HepG2 (cell line): Measurements from ENCODE around the gene GOLGA8B. TPM values are rescaled to one million over a fixed set of nuclear protein-coding genes. Genes with fewer than 3 reads are reported as not detected.
"Not testable (repeated sequence)": the region's sequence is repeated elsewhere in the genome, so short reads cannot be mapped to it uniquely, and the experiment has no call there.

Experiments
- ATAC-seq: fragments of 200-7000 bp; cut with Tn5 transposase; 3 replicates; pipeline ENCODE4 v1.9.1; 2020; ENCODE audit warnings: mild to moderate bottlenecking, moderate library complexity
- BruUV-seq: library from RNA; stranded (reverse); fragments of 400-500 nt; replicated peaks from 2 replicates; lab custom pipeline; 2021; lab: Mats Ljungman, UMichigan
- CTCF ChIA-PET: fragments of 300-600 bp; formaldehyde crosslinking; extraction: SDS; loops from one replicate; lab custom pipeline; 2021; ENCODE audit warnings: low total read pairs, inconsistent platforms, low intra/inter-chr PET ratio; lab: Yijun Ruan, JAX
- POLR2A ChIA-PET: fragments of 350-600 bp; sonication (Branson Sonifier 250); formaldehyde crosslinking; loops from one replicate; lab custom pipeline; 2020; ENCODE audit warnings: antibody characterized with exemption, inconsistent platforms; lab: Yijun Ruan, JAX
- DNase-seq: peaks from one replicate; pipeline ENCODE4 v3.0.0-alpha.2; 2015; ENCODE audit warnings: low spot score
- FAIRE-seq: peaks from 3 replicates; lab custom pipeline; 2011; peaks lifted over from hg19 to GRCh38; lab: Jason Lieb, UNC
- H2AFZ ChIP-seq: one replicate; pipeline ENCODE4 v1.6.1; 2011; ENCODE audit warnings: low read length, inconsistent platforms
- H3K27ac ChIP-seq: fragments of 300-600 bp; 3 replicates; pipeline ENCODE4 v1.8.0; 2011; ENCODE audit warnings: mixed run types, mild to moderate bottlenecking, mixed read lengths, low read length, inconsistent platforms; ENCODE audit not compliant: insufficient read depth; ENCODE audit errors: extremely low read length
- H3K27me3 ChIP-seq, 2 experiments: fragments of 200-600 bp in 1 of 2; 2 replicates in 1 of 2; 3 replicates in 1 of 2; pipeline versions ENCODE4 v1.6.0 to v1.8.0; 2011; ENCODE audit warnings: low read length in 2 of 2, mild to moderate bottlenecking in 2 of 2, moderate library complexity in 2 of 2, inconsistent platforms in 1 of 2; ENCODE audit not compliant: insufficient read depth in 2 of 2, control insufficient read depth in 1 of 2
- H3K36me3 ChIP-seq, 2 experiments: fragments of 200-600 bp in 1 of 2; replicated peaks in 1 of 2; 2 replicates in 1 of 2; 3 replicates in 1 of 2; pipeline versions ENCODE4 v1.5.1 to v1.8.0; 2011; ENCODE audit warnings: low read length in 2 of 2, inconsistent platforms in 1 of 2; ENCODE audit not compliant: insufficient read depth in 2 of 2, control insufficient read depth in 1 of 2
- H3K4me1 ChIP-seq: 2 replicates; pipeline ENCODE4 v1.5.1; 2012; ENCODE audit warnings: low read length, inconsistent platforms; ENCODE audit not compliant: insufficient read depth
- H3K4me2 ChIP-seq: 2 replicates; pipeline ENCODE4 v1.6.0; 2011; ENCODE audit warnings: low read depth, low read length, inconsistent platforms
- H3K4me3 ChIP-seq, 3 experiments: fragments of 200-600 bp in 1 of 3; sonication (generic), shearing (Covaris generic) in 1 of 3; replicated peaks in 1 of 3; 2 replicates each; pipeline ENCODE4 v1.5.1; 2011 to 2016; ENCODE audit warnings: low read length in 3 of 3, inconsistent platforms in 2 of 3, low read depth in 2 of 3, mild to moderate bottlenecking in 2 of 3, control low read depth in 1 of 3, mixed read lengths in 1 of 3; ENCODE audit not compliant: insufficient read depth in 1 of 3
- H3K79me2 ChIP-seq: one replicate; pipeline ENCODE4 v1.6.1; 2011; ENCODE audit warnings: low read length, inconsistent platforms; ENCODE audit not compliant: insufficient read depth
- H3K9ac ChIP-seq: 2 replicates; pipeline ENCODE4 v1.6.0; 2011; ENCODE audit warnings: mild to moderate bottlenecking, low read depth, low read length, inconsistent platforms; ENCODE audit not compliant: insufficient read depth
- H3K9me3 ChIP-seq: 2 replicates; pipeline ENCODE4 v1.5.1; 2012; ENCODE audit warnings: mild to moderate bottlenecking, low read length
- H4K20me1 ChIP-seq: 2 replicates; pipeline ENCODE4 v1.6.0; 2011; ENCODE audit warnings: inconsistent platforms, mild to moderate bottlenecking, low read length, moderate library complexity; ENCODE audit not compliant: insufficient read depth
- WGBS: methylation state at CpG from one replicate; pipeline ENCODE4 v1.1.6; 2017; ENCODE audit warnings: low lambda C conversion rate; 5-methylcytosine and 5-hydroxymethylcytosine counted together
- in situ Hi-C: cut with HindIII; loops from 2 replicates; pipeline ENCODE4 v1.10.0; 2017; ENCODE audit warnings: low pct_unique_long_range_greater_than_20kb; ENCODE audit not compliant: extremely low pct_ligation_motif_present
- intact Hi-C: fragments of 100-400 bp; cut with micrococcal nuclease; formaldehyde crosslinking; loops from one replicate; pipeline ENCODE4 v1.10.0; 2022; ENCODE audit not compliant: unreplicated experiment
- polyA plus RNA-seq, 8 experiments: library from polyadenylated mRNA; depleted of rRNA in 3 of 8; stranded (reverse) in 7 of 8; unstranded in 1 of 8; fragments of >200 nt; fragmentation: Illumina TruSeq in 4 of 8; extraction: Trizol in 4 of 8; gene quantifications; 2 replicates each; pipeline versions ENCODE4 v1.2.1 to v1.2.3, GENCODE V29; 2011 to 2016; ENCODE audit warnings: low read depth in 4 of 8, missing spikeins in 1 of 8, mixed read lengths in 1 of 8; ENCODE audit not compliant: insufficient read depth in 1 of 8
- total RNA-seq, 5 experiments: library from RNA; depleted of rRNA; stranded (reverse); fragments of >200 nt; fragmentation: Illumina TruSeq; extraction: Trizol; gene quantifications; 2 replicates each; pipeline ENCODE4 v1.2.3, GENCODE V29; 2016; ENCODE audit warnings: low read depth in 1 of 5

GOLGA8B gene
- total and polyA plus RNA-seq, 2 of the 13 experiments (the other 11 are each of a cell fraction or from before 2014, with no cell fraction given): 38.8 to 89.0 TPM

- BruUV-seq, H3K27ac ChIP-seq, H3K36me3 ChIP-seq, ATAC-seq, H3K4me3 ChIP-seq, H3K27me3 ChIP-seq, H4K20me1 ChIP-seq, H3K4me2 ChIP-seq, FAIRE-seq, DNase-seq, in situ Hi-C loops, H3K9ac ChIP-seq, intact Hi-C loops, H2AFZ ChIP-seq, H3K9me3 ChIP-seq, H3K79me2 ChIP-seq, H3K4me1 ChIP-seq, POLR2A ChIA-PET, CTCF ChIA-PET: not testable (repeated sequence)
- no CpG with 5 or more reads among the region's 9 CpGs for WGBS
Observed at GRCh38 chr15:34554716-34555115, 28.7 kb downstream of the GOLGA8B start.

DNA sequence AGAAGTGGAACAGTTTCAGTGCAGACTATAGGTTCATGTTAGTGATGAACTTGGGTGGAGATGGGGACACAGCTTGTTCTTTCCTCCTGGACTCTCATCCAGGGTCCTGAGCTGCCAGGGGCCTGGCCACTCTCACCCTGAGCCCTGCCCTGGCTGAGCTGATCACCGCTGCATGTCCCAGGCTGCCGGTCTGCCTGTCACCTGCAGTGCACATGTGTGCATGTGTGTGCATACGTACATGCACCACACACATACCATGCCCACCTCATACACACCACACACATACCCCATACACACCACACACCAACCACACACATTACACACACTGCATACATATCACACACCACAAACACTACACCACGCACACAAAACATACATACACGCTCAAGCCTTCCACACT, 29.3 kb downstream of the GOLGA8B start:
- H2AFZ ChIP-seq, H3K9me3 ChIP-seq, H3K4me3 ChIP-seq, intact Hi-C loops, H3K36me3 ChIP-seq, in situ Hi-C loops, H3K27me3 ChIP-seq, H3K9ac ChIP-seq, H3K4me1 ChIP-seq, FAIRE-seq, CTCF ChIA-PET, H3K4me2 ChIP-seq, H4K20me1 ChIP-seq, BruUV-seq, H3K79me2 ChIP-seq, H3K27ac ChIP-seq, ATAC-seq, POLR2A ChIA-PET, DNase-seq: not testable (repeated sequence)
- 100% methylated on average over 3 of the region's 5 CpGs for WGBS

- H3K36me3 ChIP-seq, BruUV-seq, intact Hi-C loops, H3K27ac ChIP-seq, H3K27me3 ChIP-seq, FAIRE-seq, H3K9me3 ChIP-seq, DNase-seq, H2AFZ ChIP-seq, H3K9ac ChIP-seq, H3K79me2 ChIP-seq, H3K4me2 ChIP-seq, in situ Hi-C loops, H4K20me1 ChIP-seq, POLR2A ChIA-PET, H3K4me1 ChIP-seq, H3K4me3 ChIP-seq, CTCF ChIA-PET: not testable (repeated sequence)
- no CpG with 5 or more reads among the region's 3 CpGs for WGBS
- peak; percentile 44; the same call in 1 of the 3 replicates for ATAC-seq
Observed at GRCh38 chr15:34550129-34550528, 33.3 kb downstream of the GOLGA8B start.

DNA sequence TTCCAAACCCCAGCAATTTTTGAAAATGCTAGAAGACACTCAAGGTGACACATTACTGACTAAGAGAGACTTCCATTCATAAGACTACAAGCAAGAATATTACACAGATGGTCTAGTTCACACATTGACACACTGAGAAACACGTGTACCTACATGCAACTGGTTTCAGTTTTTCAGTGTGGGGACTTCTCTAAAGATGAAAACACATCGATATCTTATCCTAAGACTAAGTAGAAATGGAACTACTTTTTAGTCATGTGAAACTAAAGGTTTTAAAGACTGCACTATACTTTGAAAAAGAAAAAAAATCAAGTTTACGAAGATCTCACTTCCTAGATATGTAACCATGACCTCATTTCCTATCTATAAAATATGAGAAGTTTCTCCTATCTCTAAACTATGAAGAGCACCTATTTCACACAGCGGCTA, 34.1 kb downstream of the GOLGA8B start:
- H2AFZ ChIP-seq, ATAC-seq, FAIRE-seq, H3K4me1 ChIP-seq, BruUV-seq, H3K79me2 ChIP-seq, H3K9me3 ChIP-seq, H3K9ac ChIP-seq, CTCF ChIA-PET, intact Hi-C loops, DNase-seq, H3K27me3 ChIP-seq, H3K4me2 ChIP-seq, H4K20me1 ChIP-seq, H3K27ac ChIP-seq, H3K4me3 ChIP-seq, in situ Hi-C loops, POLR2A ChIA-PET, H3K36me3 ChIP-seq: not testable (repeated sequence)
- WGBS: no CpG with 5 or more reads among the region's 4 CpGs
